Smooth muscle cell (in vitro differentiated cells): Measurements from ENCODE around the gene SHISA9. TPM values are rescaled to one million over a fixed set of nuclear protein-coding genes. Genes with fewer than 3 reads are reported as not detected.

Source experiments
- DNase-seq: peaks from one replicate; lab custom pipeline; 2025; ENCODE audit not compliant: unreplicated experiment; lab: John Stamatoyannopoulos, UW
- H2AFZ ChIP-seq: fragments of 200-600 bp; sonication (generic); 2 replicates; pipeline ENCODE4 v1.6.0; 2016; ENCODE audit warnings: antibody characterized with exemption, low read depth, mild to moderate bottlenecking
- H3F3A ChIP-seq: fragments of 200-600 bp; sonication (generic); 2 replicates; pipeline ENCODE4 v1.6.0; 2017; ENCODE audit warnings: antibody characterized with exemption, low read depth
- H3K27ac ChIP-seq: fragments of 200-600 bp; sonication (generic); 2 replicates; pipeline ENCODE4 v1.5.1; 2016; ENCODE audit warnings: low read depth, mild to moderate bottlenecking
- H3K27me3 ChIP-seq: fragments of 200-600 bp; sonication (generic); 2 replicates; pipeline ENCODE4 v1.6.1; 2016; ENCODE audit warnings: low read depth, mild to moderate bottlenecking
- H3K36me3 ChIP-seq: fragments of 200-600 bp; sonication (generic); 2 replicates; pipeline ENCODE4 v1.5.1; 2016; ENCODE audit warnings: low read depth
- H3K4me1 ChIP-seq: fragments of 200-600 bp; sonication (generic); 2 replicates; pipeline ENCODE4 v1.5.1; 2016; ENCODE audit warnings: low read depth
- H3K4me2 ChIP-seq: fragments of 200-600 bp; sonication (generic); 2 replicates; pipeline ENCODE4 v1.6.0; 2016; ENCODE audit warnings: mild to moderate bottlenecking
- H3K4me3 ChIP-seq: fragments of 200-600 bp; sonication (generic); 2 replicates; pipeline ENCODE4 v1.5.1; 2016; ENCODE audit warnings: mild to moderate bottlenecking
- H3K79me2 ChIP-seq: fragments of 200-600 bp; sonication (generic); 2 replicates; pipeline ENCODE4 v1.6.0; 2016; ENCODE audit warnings: low read depth, mild to moderate bottlenecking
- H3K9ac ChIP-seq: fragments of 200-600 bp; sonication (generic); 2 replicates; pipeline ENCODE4 v1.6.0; 2016; ENCODE audit warnings: low read depth
- H3K9me3 ChIP-seq: fragments of 200-600 bp; sonication (generic); replicated peaks from 2 replicates; pipeline ENCODE4 v1.5.1; 2016; ENCODE audit warnings: low read depth
- H4K20me1 ChIP-seq: fragments of 200-600 bp; sonication (generic); 2 replicates; pipeline ENCODE4 v1.6.0; 2016; ENCODE audit warnings: low read depth
- WGBS: methylation state at CpG from one replicate; pipeline ENCODE4 v1.1.7; 2016; ENCODE audit warnings: low lambda C conversion rate; 5-methylcytosine and 5-hydroxymethylcytosine counted together
- polyA plus RNA-seq: library from polyadenylated mRNA; unstranded; fragments of >200 nt; fragmentation: Nextera tagmentation; extraction: Ambion mirVana; gene quantifications from 2 replicates; pipeline ENCODE4 v1.2.1, GENCODE V29; 2016
- total RNA-seq: library from RNA; depleted of rRNA; stranded (reverse); fragments of >200 nt; gene quantifications from 2 replicates; pipeline ENCODE4 v1.2.3, GENCODE V29; 2014
- TF ChIP-seq, protein P1 (sequence below): fragments of 200-600 bp; sonication (generic); IDR thresholded peaks from 2 replicates; pipeline ENCODE4 v1.5.1; 2017; ENCODE audit warnings: borderline replicate concordance, mild to moderate bottlenecking, antibody characterized with exemption; ENCODE audit not compliant: insufficient read depth, poor library complexity, severe bottlenecking

The SHISA9 gene
- total and polyA plus RNA-seq, 2 experiments from 2014 or later = 0.09 TPM; not detected in 1

DNA sequence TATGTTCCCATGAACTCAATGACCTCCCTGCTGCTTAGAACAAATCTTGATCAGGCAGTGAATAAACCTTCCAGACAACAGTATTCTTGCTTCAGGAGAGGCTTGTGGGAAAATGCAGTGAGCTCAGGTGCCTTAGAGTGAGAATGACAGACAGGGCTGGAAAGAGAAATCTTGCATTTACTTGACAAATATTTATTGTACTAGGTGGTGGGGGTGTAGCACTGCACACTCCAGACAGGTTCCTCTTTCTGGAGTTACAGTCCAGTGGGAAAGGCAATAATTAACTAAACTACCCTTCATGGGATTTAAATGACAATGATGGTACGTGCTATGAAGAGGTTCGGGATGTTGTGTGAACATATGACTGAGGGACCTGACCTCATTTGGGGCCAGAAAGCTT, 182.9 kb downstream of the SHISA9 start:
- Histone ChIP-seq H3K9me3 (no peaks in the 10 kb centered on the region), H3K9ac (no peak overlapping the region), H3K36me3 (no peaks in the 10 kb centered on the region), H3K4me3 (no peak overlapping the region), H4K20me1 (no peaks in the 10 kb centered on the region), H3K79me2 (no peaks in the 10 kb centered on the region), H3K27ac (no peak overlapping the region), H2AFZ (no peak overlapping the region), H3K4me1 (no peaks in the 10 kb centered on the region), H3K4me2 (no peak overlapping the region), H3K27me3 (no peaks in the 10 kb centered on the region), H3F3A (no peaks in the 10 kb centered on the region)
- 93% methylated on average over 2 of the region's 2 CpGs for WGBS
- DNase-seq = no peak
- TF ChIP-seq, protein P1, sequence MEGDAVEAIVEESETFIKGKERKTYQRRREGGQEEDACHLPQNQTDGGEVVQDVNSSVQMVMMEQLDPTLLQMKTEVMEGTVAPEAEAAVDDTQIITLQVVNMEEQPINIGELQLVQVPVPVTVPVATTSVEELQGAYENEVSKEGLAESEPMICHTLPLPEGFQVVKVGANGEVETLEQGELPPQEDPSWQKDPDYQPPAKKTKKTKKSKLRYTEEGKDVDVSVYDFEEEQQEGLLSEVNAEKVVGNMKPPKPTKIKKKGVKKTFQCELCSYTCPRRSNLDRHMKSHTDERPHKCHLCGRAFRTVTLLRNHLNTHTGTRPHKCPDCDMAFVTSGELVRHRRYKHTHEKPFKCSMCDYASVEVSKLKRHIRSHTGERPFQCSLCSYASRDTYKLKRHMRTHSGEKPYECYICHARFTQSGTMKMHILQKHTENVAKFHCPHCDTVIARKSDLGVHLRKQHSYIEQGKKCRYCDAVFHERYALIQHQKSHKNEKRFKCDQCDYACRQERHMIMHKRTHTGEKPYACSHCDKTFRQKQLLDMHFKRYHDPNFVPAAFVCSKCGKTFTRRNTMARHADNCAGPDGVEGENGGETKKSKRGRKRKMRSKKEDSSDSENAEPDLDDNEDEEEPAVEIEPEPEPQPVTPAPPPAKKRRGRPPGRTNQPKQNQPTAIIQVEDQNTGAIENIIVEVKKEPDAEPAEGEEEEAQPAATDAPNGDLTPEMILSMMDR = no peak

DNA sequence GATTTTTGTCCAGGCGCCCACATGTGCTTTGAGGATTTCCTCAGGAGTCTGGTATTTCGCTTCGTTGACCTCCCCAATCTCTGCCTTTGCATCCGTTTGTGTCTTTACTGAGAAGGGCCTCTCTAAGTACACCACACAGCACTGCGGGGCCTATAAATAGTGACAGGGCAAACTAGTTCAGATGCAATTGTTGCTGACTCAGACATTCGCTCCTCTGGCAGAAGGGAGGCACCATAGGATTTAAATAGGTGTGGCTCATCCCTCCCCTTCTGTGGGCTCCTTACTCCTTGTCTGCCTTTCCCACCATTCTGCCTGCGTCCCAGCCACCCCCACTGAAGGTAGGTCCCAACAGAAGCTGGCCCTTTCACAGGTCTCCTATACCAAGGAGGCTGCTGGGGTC, 192.3 kb downstream of the SHISA9 start:
- Histone ChIP-seq H3K9me3 (peaks cover 6% of the 10 kb centered on the region), H3K4me3 (no peak overlapping the region), H3K27ac (no peak overlapping the region), H2AFZ (no peak overlapping the region), H3K27me3 (no peaks in the 10 kb centered on the region), H3K79me2 (no peaks in the 10 kb centered on the region), H3K36me3 (no peaks in the 10 kb centered on the region), H3F3A (no peaks in the 10 kb centered on the region), H3K4me2 (no peak overlapping the region), H4K20me1 (no peaks in the 10 kb centered on the region), H3K9ac (no peak overlapping the region), H3K4me1 (peaks cover 9% of the 10 kb centered on the region)
- TF ChIP-seq, protein P1 = no peak
- WGBS = 21% methylated on average over 7 of the region's 7 CpGs
- DNase-seq = no peak

DNA sequence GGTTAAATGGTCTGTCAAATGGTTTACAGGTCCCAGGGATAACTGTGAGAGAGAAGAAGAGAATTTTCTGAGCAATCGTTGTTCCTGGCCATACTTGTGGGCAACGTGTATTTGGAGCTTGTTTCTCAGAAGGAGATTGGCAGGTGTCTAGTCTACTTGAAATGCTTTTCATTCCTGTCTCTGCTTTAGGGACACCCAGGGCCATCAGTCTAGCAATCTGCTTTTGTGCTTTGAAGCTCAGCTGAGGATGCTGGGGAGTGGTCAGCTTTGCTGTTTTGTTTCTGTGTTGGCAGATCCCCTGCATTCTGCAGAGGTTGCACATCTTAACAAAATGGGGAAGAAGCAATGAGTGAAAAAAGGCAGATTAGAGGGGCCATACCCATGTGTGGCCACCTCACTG, 193.7 kb downstream of the SHISA9 start:
- Histone ChIP-seq H3K79me2 (no peaks in the 10 kb centered on the region), H3K9me3 (peaks cover 6% of the 10 kb centered on the region), H3K27ac (no peak overlapping the region), H3F3A (no peaks in the 10 kb centered on the region), H3K4me2 (no peak overlapping the region), H3K4me3 (no peak overlapping the region), H3K27me3 (no peaks in the 10 kb centered on the region), H3K9ac (no peak overlapping the region), H2AFZ (no peak overlapping the region), H4K20me1 (no peaks in the 10 kb centered on the region), H3K4me1 (peaks cover 9% of the 10 kb centered on the region), H3K36me3 (no peaks in the 10 kb centered on the region)
- 64% methylated on average over 2 of the region's 2 CpGs for WGBS
- TF ChIP-seq, protein P1 = no peak
- no peak for DNase-seq

DNA sequence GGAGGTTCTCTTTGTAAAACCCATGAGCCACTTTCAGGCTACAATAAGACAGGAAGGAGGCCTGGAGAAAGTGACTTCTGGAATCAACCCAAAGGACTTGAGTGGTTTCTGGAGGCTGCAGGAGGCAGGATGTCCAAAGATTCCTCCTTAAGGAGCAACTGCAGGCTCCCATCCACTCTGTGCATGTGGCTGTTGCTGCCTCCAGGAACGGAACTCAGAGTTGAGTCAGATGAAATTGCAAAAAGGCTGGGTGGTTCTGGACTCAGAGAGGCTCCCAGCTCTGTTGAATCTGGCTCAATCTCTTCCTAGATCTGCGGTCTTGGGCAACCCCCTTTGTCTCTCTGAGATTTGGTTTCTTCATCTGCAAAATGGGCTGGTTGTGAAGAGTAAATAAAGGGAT, 197.1 kb downstream of the SHISA9 start:
- TF ChIP-seq, protein P1 = no peak
- H3K9me3 ChIP-seq = no peaks in the 10 kb centered on the region
- peaks cover 6% of the 10 kb centered on the region for H3K4me1 ChIP-seq
- H3K79me2 ChIP-seq = no peaks in the 10 kb centered on the region
- H3K9ac ChIP-seq = no peak overlapping the region
- H3F3A ChIP-seq = no peaks in the 10 kb centered on the region
- H2AFZ ChIP-seq = no peak overlapping the region
- H3K36me3 ChIP-seq = no peaks in the 10 kb centered on the region
- no peak overlapping the region for H3K4me2 ChIP-seq
- no peak overlapping the region for H3K27ac ChIP-seq
- WGBS = 53% methylated on average over 2 of the region's 2 CpGs
- DNase-seq = no peak
- H3K4me3 ChIP-seq = no peak overlapping the region
- no peaks in the 10 kb centered on the region for H4K20me1 ChIP-seq
- no peaks in the 10 kb centered on the region for H3K27me3 ChIP-seq
